ENCODE measurements around the gene ARF1.

DNA sequence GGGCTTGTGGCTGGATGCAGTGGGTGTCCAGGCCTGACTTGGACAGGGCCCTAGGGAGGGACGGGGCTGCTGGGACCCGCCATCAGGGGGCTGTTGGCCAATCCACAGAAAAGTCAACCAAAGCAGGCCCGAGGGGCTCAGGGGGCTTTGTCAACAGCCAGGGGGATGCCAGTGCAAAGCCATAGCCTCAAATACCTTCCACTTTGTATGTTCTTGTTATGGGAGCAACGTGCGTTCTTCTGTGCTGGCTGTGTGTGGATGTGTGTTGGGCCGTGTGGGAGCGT lies 35.4 kb upstream of the ARF1 start:
- TF ChIP-seq, protein P1, sequence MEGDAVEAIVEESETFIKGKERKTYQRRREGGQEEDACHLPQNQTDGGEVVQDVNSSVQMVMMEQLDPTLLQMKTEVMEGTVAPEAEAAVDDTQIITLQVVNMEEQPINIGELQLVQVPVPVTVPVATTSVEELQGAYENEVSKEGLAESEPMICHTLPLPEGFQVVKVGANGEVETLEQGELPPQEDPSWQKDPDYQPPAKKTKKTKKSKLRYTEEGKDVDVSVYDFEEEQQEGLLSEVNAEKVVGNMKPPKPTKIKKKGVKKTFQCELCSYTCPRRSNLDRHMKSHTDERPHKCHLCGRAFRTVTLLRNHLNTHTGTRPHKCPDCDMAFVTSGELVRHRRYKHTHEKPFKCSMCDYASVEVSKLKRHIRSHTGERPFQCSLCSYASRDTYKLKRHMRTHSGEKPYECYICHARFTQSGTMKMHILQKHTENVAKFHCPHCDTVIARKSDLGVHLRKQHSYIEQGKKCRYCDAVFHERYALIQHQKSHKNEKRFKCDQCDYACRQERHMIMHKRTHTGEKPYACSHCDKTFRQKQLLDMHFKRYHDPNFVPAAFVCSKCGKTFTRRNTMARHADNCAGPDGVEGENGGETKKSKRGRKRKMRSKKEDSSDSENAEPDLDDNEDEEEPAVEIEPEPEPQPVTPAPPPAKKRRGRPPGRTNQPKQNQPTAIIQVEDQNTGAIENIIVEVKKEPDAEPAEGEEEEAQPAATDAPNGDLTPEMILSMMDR (IDR thresholded peaks at IDR 0.05; ENCODE audit: insufficient read depth, low read length, poor library complexity, severe bottlenecking) = no peak
- no peak for TF ChIP-seq EZH2phosphoT487 (conservative IDR thresholded peaks at IDR 0.05; ENCODE audit: low read length)

Measured in SU-DHL-6 (cell line).